Right atrium auricular region (tissue), 2 donors: ENCODE results near the gene SYT7. TPM values are rescaled to one million over a fixed set of nuclear protein-coding genes. Genes with fewer than 3 reads are reported as not detected.

ENCODE experiments used
- DNase-seq: peaks from one replicate; pipeline ENCODE4 v3.0.0-alpha.2; 2019; ENCODE audit warnings: low spot score
- H3K27ac ChIP-seq, 2 donors: fragments of 200-600 bp; sonication (generic); 1 replicate in 1 of 2; 2 replicates in 1 of 2; pipeline ENCODE4 v1.5.1; 2016 to 2019
- H3K27me3 ChIP-seq, 2 donors: fragments of 200-600 bp; sonication (generic); one replicate each; pipeline versions ENCODE4 v1.5.1 to v1.6.0; 2017 to 2019
- H3K36me3 ChIP-seq: fragments of 200-600 bp; sonication (generic); one replicate; pipeline ENCODE4 v1.5.1; 2016
- H3K4me1 ChIP-seq, 2 donors: fragments of 200-600 bp; sonication (generic); one replicate each; pipeline versions ENCODE4 v1.5.1 to v1.6.0; 2017 to 2019
- H3K4me3 ChIP-seq, 2 donors: fragments of 200-600 bp; sonication (generic); 1 replicate in 1 of 2; 2 replicates in 1 of 2; pipeline ENCODE4 v1.5.1; 2017 to 2019; ENCODE audit warnings: mild to moderate bottlenecking in 1 of 2, moderate library complexity in 1 of 2
- H3K9me3 ChIP-seq, 2 donors: fragments of 200-600 bp; sonication (generic); one replicate each; pipeline ENCODE4 v1.5.1; 2019
- total RNA-seq, 2 donors: library from RNA; depleted of rRNA; stranded (reverse); fragments of >200 nt; gene quantifications; one replicate each; pipeline ENCODE4 v1.1.0, GENCODE V29; 2016
- TF ChIP-seq, protein P1 (sequence below), 2 donors: fragments of 200-600 bp; sonication (generic); IDR thresholded peaks; one replicate each; pipeline ENCODE4 v1.5.1; 2019; ENCODE audit warnings: antibody characterized with exemption in 2 of 2

Gene SYT7
- total RNA-seq, 2 donors from 2014 or later = 19.2 to 23.6 TPM

DNA sequence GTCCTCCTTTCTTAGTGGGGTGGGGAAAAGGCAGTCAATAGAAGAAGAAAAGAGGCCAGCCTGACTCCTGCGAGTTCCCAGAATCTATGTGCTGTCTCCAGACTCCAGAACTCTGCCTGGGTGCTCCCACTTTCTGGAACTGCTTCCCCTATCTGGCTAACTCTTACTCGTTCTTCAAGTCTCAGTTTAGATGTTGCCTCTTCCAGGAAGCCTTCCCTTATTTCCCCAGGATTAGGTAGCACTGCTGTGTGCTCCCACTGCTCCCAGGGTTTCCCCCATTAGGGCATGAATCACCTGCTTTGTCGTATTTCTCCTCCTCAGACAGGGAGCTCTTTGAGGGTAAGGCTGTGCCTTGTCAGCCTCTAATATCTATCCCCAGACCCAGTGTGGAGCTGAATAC, 17.5 kb upstream of the SYT7 start:
- Histone ChIP-seq H3K27me3 (no peaks in the 10 kb centered on the region), H3K4me3 (no peak overlapping the region), H3K36me3 (no peaks in the 10 kb centered on the region), H3K27ac (no peak overlapping the region), H3K4me1 (peaks cover 2 to 44% of the 10 kb centered on the region in 2 donors), H3K9me3 (no peaks in the 10 kb centered on the region)
- DNase-seq = no peak
- TF ChIP-seq, protein P1, sequence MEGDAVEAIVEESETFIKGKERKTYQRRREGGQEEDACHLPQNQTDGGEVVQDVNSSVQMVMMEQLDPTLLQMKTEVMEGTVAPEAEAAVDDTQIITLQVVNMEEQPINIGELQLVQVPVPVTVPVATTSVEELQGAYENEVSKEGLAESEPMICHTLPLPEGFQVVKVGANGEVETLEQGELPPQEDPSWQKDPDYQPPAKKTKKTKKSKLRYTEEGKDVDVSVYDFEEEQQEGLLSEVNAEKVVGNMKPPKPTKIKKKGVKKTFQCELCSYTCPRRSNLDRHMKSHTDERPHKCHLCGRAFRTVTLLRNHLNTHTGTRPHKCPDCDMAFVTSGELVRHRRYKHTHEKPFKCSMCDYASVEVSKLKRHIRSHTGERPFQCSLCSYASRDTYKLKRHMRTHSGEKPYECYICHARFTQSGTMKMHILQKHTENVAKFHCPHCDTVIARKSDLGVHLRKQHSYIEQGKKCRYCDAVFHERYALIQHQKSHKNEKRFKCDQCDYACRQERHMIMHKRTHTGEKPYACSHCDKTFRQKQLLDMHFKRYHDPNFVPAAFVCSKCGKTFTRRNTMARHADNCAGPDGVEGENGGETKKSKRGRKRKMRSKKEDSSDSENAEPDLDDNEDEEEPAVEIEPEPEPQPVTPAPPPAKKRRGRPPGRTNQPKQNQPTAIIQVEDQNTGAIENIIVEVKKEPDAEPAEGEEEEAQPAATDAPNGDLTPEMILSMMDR (IDR thresholded peaks at IDR 0.05) = no peak

DNA sequence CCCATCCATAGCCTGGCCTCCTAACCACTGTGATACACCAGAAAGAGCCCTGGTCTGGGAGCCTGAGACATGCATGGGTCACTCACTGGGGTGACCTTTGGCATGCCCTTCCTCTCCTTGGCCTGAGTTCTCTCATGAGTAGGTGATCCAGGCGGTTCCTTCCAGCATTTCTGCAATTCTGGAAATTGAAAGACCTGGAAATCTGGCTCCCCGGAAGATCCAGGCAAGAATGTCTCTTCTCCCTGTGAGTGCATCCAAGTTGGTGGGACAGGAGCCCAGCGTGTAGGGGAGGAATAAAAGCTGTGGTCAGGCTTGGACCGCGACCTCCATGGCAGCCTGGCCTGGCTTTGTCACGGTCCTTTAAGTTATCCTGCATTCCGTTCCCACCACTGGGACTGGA, 16.1 kb upstream of the SYT7 start:
- Histone ChIP-seq H3K9me3 (no peaks in the 10 kb centered on the region), H3K36me3 (no peaks in the 10 kb centered on the region), H3K27me3 (no peaks in the 10 kb centered on the region), H3K4me1 (peaks cover 2 to 36% of the 10 kb centered on the region in 2 donors), H3K27ac (no peak overlapping the region), H3K4me3 (no peak overlapping the region)
- no peak for DNase-seq
- TF ChIP-seq, protein P1 (IDR thresholded peaks at IDR 0.05) = no peak

DNA sequence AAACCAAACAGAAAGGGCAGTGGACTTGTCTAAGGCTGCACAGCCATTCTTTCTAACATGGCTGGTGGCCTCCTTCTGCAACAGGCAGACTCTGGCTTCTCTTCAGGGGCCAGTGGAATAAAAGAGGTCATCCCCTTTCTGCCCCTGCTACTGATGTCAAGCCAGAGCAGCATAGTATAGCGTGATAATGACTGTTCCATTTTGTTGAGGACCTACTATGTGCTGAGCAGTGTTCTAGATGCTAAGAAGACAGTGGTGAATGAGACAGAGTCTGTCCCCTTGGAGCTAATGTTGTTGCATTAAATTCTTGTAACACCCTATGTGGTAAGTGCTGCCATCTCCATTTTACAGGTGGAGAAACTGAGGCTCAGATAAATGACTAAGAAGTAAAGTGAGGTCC, 15.7 kb upstream of the SYT7 start:
- Histone ChIP-seq H3K4me1 (peaks cover 2 to 36% of the 10 kb centered on the region in 2 donors), H3K4me3 (no peak overlapping the region), H3K36me3 (no peaks in the 10 kb centered on the region), H3K9me3 (no peaks in the 10 kb centered on the region), H3K27ac (peak overlapping the region in 1 of 2 donors; percentile 45), H3K27me3 (no peaks in the 10 kb centered on the region)
- TF ChIP-seq, protein P1 (IDR thresholded peaks at IDR 0.05) = no peak
- no peak for DNase-seq

DNA sequence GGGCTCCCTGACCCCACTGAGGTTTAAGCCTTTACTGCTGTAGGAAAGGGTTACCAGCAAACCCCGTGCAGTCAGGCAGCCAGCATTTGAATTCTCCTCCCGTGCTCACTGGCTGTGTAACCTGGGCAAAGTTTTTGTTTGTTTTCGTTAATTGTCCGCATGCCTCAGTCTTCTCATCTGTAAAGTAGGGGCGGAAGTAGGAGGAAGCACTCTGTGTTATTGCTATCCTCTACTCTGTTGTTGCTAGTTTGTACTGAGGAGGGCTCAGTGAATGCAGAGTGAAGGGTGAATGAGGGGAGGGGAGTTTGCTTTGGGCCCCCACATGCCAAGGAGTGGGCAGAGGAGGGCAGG, 14.0 kb upstream of the SYT7 start:
- TF ChIP-seq, protein P1 (IDR thresholded peaks at IDR 0.05) = no peak
- no peaks in the 10 kb centered on the region for H3K27me3 ChIP-seq
- H3K9me3 ChIP-seq = no peaks in the 10 kb centered on the region
- H3K4me1 ChIP-seq = peaks cover 2 to 34% of the 10 kb centered on the region in 2 donors
- peak overlapping the region; percentile 40 for H3K27ac ChIP-seq
- DNase-seq = no peak
- no peaks in the 10 kb centered on the region for H3K36me3 ChIP-seq
- no peak overlapping the region for H3K4me3 ChIP-seq

DNA sequence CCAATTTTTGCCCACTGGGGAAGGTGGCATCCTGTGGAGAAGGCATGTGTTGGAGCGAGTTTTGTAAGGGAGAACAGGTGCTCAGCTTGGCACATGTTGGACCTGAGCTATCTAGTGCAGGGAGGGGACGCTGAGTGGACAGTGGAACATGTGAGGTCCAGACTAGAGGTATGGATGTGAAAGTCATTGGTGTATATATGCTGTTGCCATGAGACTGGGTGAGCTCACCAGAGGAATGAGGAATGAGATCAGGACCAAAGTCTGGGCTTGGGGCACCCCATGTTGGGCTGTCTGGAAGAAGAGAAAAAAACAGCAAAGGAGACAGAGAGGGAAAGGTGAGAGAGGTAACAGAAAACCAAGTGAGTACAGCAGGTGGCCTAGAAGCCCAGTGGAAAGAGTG, 12.3 kb upstream of the SYT7 start:
- H3K9me3 ChIP-seq = no peaks in the 10 kb centered on the region
- H3K4me1 ChIP-seq = peaks cover 0 to 25% of the 10 kb centered on the region in 2 donors
- H3K27me3 ChIP-seq = no peaks in the 10 kb centered on the region
- no peak overlapping the region for H3K27ac ChIP-seq
- H3K36me3 ChIP-seq = no peaks in the 10 kb centered on the region
- no peak for DNase-seq
- TF ChIP-seq, protein P1 (IDR thresholded peaks at IDR 0.05) = no peak
- H3K4me3 ChIP-seq = no peak overlapping the region

DNA sequence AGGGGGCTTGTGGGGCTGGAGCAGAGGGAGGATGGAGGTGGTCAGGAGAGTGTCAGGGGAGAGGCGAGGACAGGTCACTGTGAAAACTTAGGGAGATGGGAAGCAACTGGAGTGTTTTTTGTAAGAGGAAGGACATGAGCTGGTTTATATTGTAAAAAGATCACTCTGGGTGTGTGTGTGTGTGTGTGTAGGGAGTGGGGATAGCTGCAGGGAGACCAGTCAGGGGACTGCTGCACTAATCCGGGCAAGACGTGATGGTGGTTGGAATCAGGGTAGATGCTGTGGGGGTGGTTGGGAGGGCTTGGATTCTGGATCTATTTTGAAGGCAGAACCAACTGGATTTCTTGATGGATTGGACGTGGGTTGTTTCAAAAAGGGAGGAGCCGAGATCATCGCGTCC, 11.3 kb upstream of the SYT7 start:
- peaks cover 0 to 34% of the 10 kb centered on the region in 2 donors for H3K4me1 ChIP-seq
- no peak overlapping the region for H3K4me3 ChIP-seq
- no peaks in the 10 kb centered on the region for H3K36me3 ChIP-seq
- TF ChIP-seq, protein P1 (IDR thresholded peaks at IDR 0.05) = no peak
- H3K27ac ChIP-seq = no peak overlapping the region
- no peak for DNase-seq
- H3K27me3 ChIP-seq = no peaks in the 10 kb centered on the region
- H3K9me3 ChIP-seq = no peaks in the 10 kb centered on the region
